HCT116 (cell line): ENCODE results near the gene CYP2A6. TPM values are rescaled to one million over a fixed set of nuclear protein-coding genes. Genes with fewer than 3 reads are reported as not detected.

Experiments used
- ATAC-seq: fragments of 200-7000 bp; cut with Tn5 transposase; 2 replicates; pipeline ENCODE4 v1.9.1; 2020; ENCODE audit warnings: mild to moderate bottlenecking, moderate library complexity
- BruUV-seq: library from RNA; stranded (reverse); fragments of 400-500 nt; replicated peaks from 2 replicates; lab custom pipeline; 2021; lab: Mats Ljungman, UMichigan
- CTCF ChIA-PET: fragments of 300-600 bp; sonication (Branson Sonifier 250); formaldehyde crosslinking; loops from one replicate; lab custom pipeline; 2021; ENCODE audit warnings: antibody characterized with exemption; lab: Charles Lee
- POLR2A ChIA-PET: fragments of 300-600, 350-600 bp; sonication (Branson Sonifier 250); formaldehyde crosslinking; loops from one replicate; lab custom pipeline; 2021; ENCODE audit warnings: antibody characterized with exemption; lab: Charles Lee
- RAD21 ChIA-PET, 2 experiments: fragments of 300-600 bp; sonication (Branson Sonifier 250); formaldehyde crosslinking; loops; one replicate each; lab custom pipeline; 2023; ENCODE audit warnings: low total read pairs in 2 of 2; ENCODE audit not compliant: uncharacterized antibody in 2 of 2, unreplicated experiment in 2 of 2, low non-redundant PET in 1 of 2; lab: Charles Lee
- DNase-seq: peaks from one replicate; pipeline ENCODE4 v3.0.0-alpha.2; 2010; ENCODE audit warnings: low read depth, low spot score
- H2AFZ ChIP-seq: fragments of 200-600 bp; shearing (Covaris generic), sonication (generic); 2 replicates; pipeline ENCODE4 v1.6.1; 2017; ENCODE audit warnings: low read depth, mixed run types, mixed read lengths, antibody characterized with exemption, low read length; ENCODE audit not compliant: poor library complexity, severe bottlenecking
- H3K27ac ChIP-seq: 2 replicates; pipeline ENCODE4 v1.5.1; 2012; ENCODE audit warnings: low read depth, low read length
- H3K27me3 ChIP-seq: fragments of 200-600 bp; sonication (generic); 2 replicates; pipeline ENCODE4 v1.6.1; 2016; ENCODE audit warnings: mixed run types, low read length, mixed read lengths; ENCODE audit not compliant: insufficient read depth
- H3K36me3 ChIP-seq, 2 experiments: fragments of 200-500 bp in 1 of 2; fragments of 200-600 bp in 1 of 2; sonication (Bioruptor generic) in 1 of 2; sonication (generic) in 1 of 2; 2 replicates each; pipeline versions ENCODE4 v1.5.1 to v1.6.1; 2014 to 2016; ENCODE audit warnings: low read length in 2 of 2, inconsistent platforms in 1 of 2, mixed read lengths in 1 of 2, mixed run types in 1 of 2; ENCODE audit not compliant: insufficient read depth in 2 of 2, control insufficient read depth in 1 of 2
- H3K4me1 ChIP-seq, 2 experiments: fragments of 200-600 bp in 1 of 2; sonication (generic) in 1 of 2; 2 replicates each; pipeline versions ENCODE4 v1.5.1 to v1.6.1; 2012 to 2017; ENCODE audit warnings: low read length in 2 of 2, inconsistent platforms in 1 of 2, mild to moderate bottlenecking in 1 of 2, mixed read lengths in 1 of 2, mixed run types in 1 of 2, moderate library complexity in 1 of 2; ENCODE audit not compliant: insufficient read depth in 2 of 2, control insufficient read depth in 1 of 2
- H3K4me2 ChIP-seq: fragments of 200-600 bp; sonication (generic); 2 replicates; pipeline ENCODE4 v1.6.1; 2017; ENCODE audit warnings: mixed run types, low read length, mixed read lengths
- H3K4me3 ChIP-seq, 2 experiments: fragments of 200-600 bp in 1 of 2; sonication (generic) in 1 of 2; replicated peaks in 1 of 2; 2 replicates each; pipeline ENCODE4 v1.5.1; 2011 to 2016; ENCODE audit warnings: low read length in 2 of 2, control low read depth in 1 of 2, low read depth in 1 of 2, mild to moderate bottlenecking in 1 of 2, mixed read lengths in 1 of 2, mixed run types in 1 of 2
- H3K79me2 ChIP-seq: fragments of 200-600 bp; sonication (generic); 2 replicates; pipeline ENCODE4 v1.6.1; 2017; ENCODE audit warnings: mild to moderate bottlenecking, mixed run types, low read length, moderate library complexity, mixed read lengths; ENCODE audit not compliant: insufficient read depth
- H3K9ac ChIP-seq: fragments of 200-600 bp; sonication (generic); 2 replicates; pipeline ENCODE4 v1.6.1; 2016; ENCODE audit warnings: low read length, mixed read lengths
- H3K9me2 ChIP-seq: fragments of 200-600 bp; sonication (generic), shearing (Covaris generic); 2 replicates; pipeline ENCODE4 v1.6.1; 2017; ENCODE audit warnings: mixed run types, mild to moderate bottlenecking, moderate library complexity; ENCODE audit not compliant: insufficient read depth
- H3K9me3 ChIP-seq, 2 experiments: fragments of 200-500 bp in 1 of 2; fragments of 200-600 bp in 1 of 2; sonication (Bioruptor generic) in 1 of 2; sonication (generic) in 1 of 2; 2 replicates each; pipeline ENCODE4 v1.6.1; 2014 to 2017; ENCODE audit warnings: low read length in 2 of 2, mixed read lengths in 2 of 2, inconsistent platforms in 1 of 2, low read depth in 1 of 2, mild to moderate bottlenecking in 1 of 2, mixed run types in 1 of 2, moderate library complexity in 1 of 2; ENCODE audit not compliant: control insufficient read depth in 1 of 2, insufficient read depth in 1 of 2
- H4K20me1 ChIP-seq: fragments of 200-600 bp; sonication (generic), shearing (Covaris generic); 2 replicates; pipeline ENCODE4 v1.6.1; 2017; ENCODE audit warnings: mixed run types, mild to moderate bottlenecking, moderate library complexity; ENCODE audit not compliant: insufficient read depth
- CEBPB ChIP-seq: IDR thresholded peaks from 2 replicates; pipeline ENCODE4 v1.6.1; 2012; ENCODE audit warnings: low read depth
- EGR1 ChIP-seq: IDR thresholded peaks from 2 replicates; pipeline ENCODE4 v1.6.1; 2012; ENCODE audit warnings: low read depth
- ELF1 ChIP-seq: IDR thresholded peaks from 2 replicates; pipeline ENCODE4 v1.6.1; 2012; ENCODE audit warnings: low read depth, borderline replicate concordance
- FOSL1 ChIP-seq: IDR thresholded peaks from 2 replicates; pipeline ENCODE4 v1.6.1; 2012; ENCODE audit warnings: low read depth
- MAX ChIP-seq: IDR thresholded peaks from 2 replicates; pipeline ENCODE4 v1.6.1; 2012
- RAD21 ChIP-seq: IDR thresholded peaks from 2 replicates; pipeline ENCODE4 v1.6.1; 2012; ENCODE audit warnings: low read depth, mild to moderate bottlenecking
- SRF ChIP-seq: IDR thresholded peaks from 2 replicates; pipeline ENCODE4 v1.6.1; 2012; ENCODE audit warnings: low read depth
- ZFX ChIP-seq: fragments of 450-650 bp; IDR thresholded peaks from 2 replicates; pipeline ENCODE4 v1.6.1; 2017
- intact Hi-C: fragments of 100-400 bp; cut with micrococcal nuclease; formaldehyde crosslinking; loops from 2 replicates; pipeline ENCODE4 v1.10.0; 2022
- total RNA-seq: library from RNA; stranded (reverse); gene quantifications from one replicate; pipeline ENCODE4 v1.2.1, GENCODE V29; 2021; ENCODE audit not compliant: unreplicated experiment
- TF ChIP-seq, protein P1 (sequence below): IDR thresholded peaks from 2 replicates; pipeline ENCODE4 v1.6.1; 2011; ENCODE audit warnings: mild to moderate bottlenecking, low read length, moderate library complexity; ENCODE audit not compliant: insufficient replicate concordance; ENCODE audit errors: extremely low read depth

Gene CYP2A6
- total RNA-seq, 1 experiment from 2014 or later, result 0.57 TPM

- intact Hi-C loops, result no loop called here
- ChIA-PET CTCF (no interaction called here), RAD21 (no interaction called here), POLR2A (no interaction called here)
- H2AFZ ChIP-seq, result no peak overlapping the region
- peaks cover 14 to 62% of the 10 kb centered on the region in 2 experiments for H3K4me1 ChIP-seq
- H3K27me3 ChIP-seq, result no peaks in the 10 kb centered on the region
- H3K27ac ChIP-seq, result peak overlapping the region; percentile 11; the same call in 1 of the 2 replicates
- H3K9me2 ChIP-seq, result no peaks in the 10 kb centered on the region
- H3K9me3 ChIP-seq, result no peaks in the 10 kb centered on the region
- H3K4me2 ChIP-seq, result 0 out of 2 replicates have a peak overlapping the region, but pooled peaks have one; percentile 7
- no peak for TF ChIP-seq EGR1
- no peak for TF ChIP-seq MAX
- TF ChIP-seq ELF1, result no peak
- no peak for TF ChIP-seq CEBPB
- TF ChIP-seq, protein P1, sequence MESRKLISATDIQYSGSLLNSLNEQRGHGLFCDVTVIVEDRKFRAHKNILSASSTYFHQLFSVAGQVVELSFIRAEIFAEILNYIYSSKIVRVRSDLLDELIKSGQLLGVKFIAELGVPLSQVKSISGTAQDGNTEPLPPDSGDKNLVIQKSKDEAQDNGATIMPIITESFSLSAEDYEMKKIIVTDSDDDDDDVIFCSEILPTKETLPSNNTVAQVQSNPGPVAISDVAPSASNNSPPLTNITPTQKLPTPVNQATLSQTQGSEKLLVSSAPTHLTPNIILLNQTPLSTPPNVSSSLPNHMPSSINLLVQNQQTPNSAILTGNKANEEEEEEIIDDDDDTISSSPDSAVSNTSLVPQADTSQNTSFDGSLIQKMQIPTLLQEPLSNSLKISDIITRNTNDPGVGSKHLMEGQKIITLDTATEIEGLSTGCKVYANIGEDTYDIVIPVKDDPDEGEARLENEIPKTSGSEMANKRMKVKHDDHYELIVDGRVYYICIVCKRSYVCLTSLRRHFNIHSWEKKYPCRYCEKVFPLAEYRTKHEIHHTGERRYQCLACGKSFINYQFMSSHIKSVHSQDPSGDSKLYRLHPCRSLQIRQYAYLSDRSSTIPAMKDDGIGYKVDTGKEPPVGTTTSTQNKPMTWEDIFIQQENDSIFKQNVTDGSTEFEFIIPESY, result no peak
- TF ChIP-seq FOSL1, result no peak
- TF ChIP-seq ZFX, result no peak
- no peak for TF ChIP-seq SRF
- TF ChIP-seq RAD21, result no peak
- TF ChIP-seq, all 23 proteins: peak for 0
- Histone ChIP-seq H3K79me2 (peaks cover 73% of the 10 kb centered on the region), H3K4me3 (no peak overlapping the region), H4K20me1 (no peaks in the 10 kb centered on the region), H3K36me3 (peaks cover 10 to 23% of the 10 kb centered on the region in 2 experiments; a peak in 3 of 4 replicates), H3K9ac (0 out of 2 replicates have a peak overlapping the region, but pooled peaks have one; percentile 6)
- DNase-seq, result no peak
- ATAC-seq, result no peak
- TSS peak; percentile 62 for BruUV-seq
Observed at GRCh38 chr19:40801426-40802299, 48.6 kb downstream of the CYP2A6 start.
